Hepatocyte (in vitro differentiated cells): ENCODE data around the gene ARL14. TPM values are rescaled to one million over a fixed set of nuclear protein-coding genes. Genes with fewer than 3 reads are reported as not detected.

ENCODE experiments used
- DNase-seq: peaks from one replicate; pipeline ENCODE4 v3.0.0-alpha.2; 2016; ENCODE audit warnings: low spot score
- H2AFZ ChIP-seq: fragments of 200-600 bp; sonication (generic); 2 replicates; pipeline ENCODE4 v1.6.0; 2016; ENCODE audit warnings: antibody characterized with exemption, mild to moderate bottlenecking
- H3K27ac ChIP-seq: fragments of 200-600 bp; sonication (generic); 2 replicates; pipeline ENCODE4 v1.5.1; 2016; ENCODE audit warnings: mild to moderate bottlenecking
- H3K27me3 ChIP-seq: fragments of 200-600 bp; sonication (generic); 2 replicates; pipeline ENCODE4 v1.6.1; 2016
- H3K36me3 ChIP-seq: fragments of 200-600 bp; sonication (generic); replicated peaks from 2 replicates; pipeline ENCODE4 v1.5.1; 2016; ENCODE audit warnings: low read depth; ENCODE audit not compliant: insufficient read depth
- H3K4me1 ChIP-seq: fragments of 200-600 bp; sonication (generic); 2 replicates; pipeline ENCODE4 v1.5.1; 2016; ENCODE audit warnings: mild to moderate bottlenecking, moderate library complexity; ENCODE audit not compliant: insufficient read depth
- H3K4me2 ChIP-seq: fragments of 200-600 bp; sonication (generic); 2 replicates; pipeline ENCODE4 v1.6.0; 2016
- H3K4me3 ChIP-seq: fragments of 200-600 bp; sonication (generic); 2 replicates; pipeline ENCODE4 v1.5.1; 2016; ENCODE audit warnings: mild to moderate bottlenecking
- H3K79me2 ChIP-seq: fragments of 200-600 bp; sonication (generic); 2 replicates; pipeline ENCODE4 v1.6.0; 2017; ENCODE audit warnings: mild to moderate bottlenecking
- H3K9me2 ChIP-seq: fragments of 200-600 bp; sonication (generic); replicated peaks from 2 replicates; pipeline ENCODE4 v1.6.0; 2017; ENCODE audit warnings: mild to moderate bottlenecking; ENCODE audit not compliant: insufficient read depth
- H3K9me3 ChIP-seq: fragments of 200-600 bp; sonication (generic); 2 replicates; pipeline ENCODE4 v1.5.1; 2016; ENCODE audit warnings: low read depth, mild to moderate bottlenecking
- H4K20me1 ChIP-seq: fragments of 200-600 bp; sonication (generic); 2 replicates; pipeline ENCODE4 v1.6.0; 2016; ENCODE audit warnings: mild to moderate bottlenecking; ENCODE audit not compliant: insufficient read depth, poor library complexity, severe bottlenecking
- EZH2 ChIP-seq: fragments of 200-600 bp; sonication (generic); IDR thresholded peaks from 2 replicates; pipeline ENCODE4 v1.6.1; 2016; ENCODE audit warnings: antibody characterized with exemption, mild to moderate bottlenecking, borderline replicate concordance
- EZH2phosphoT487 ChIP-seq: fragments of 200-600 bp; sonication (generic); IDR thresholded peaks from one replicate; pipeline ENCODE4 v1.6.1; 2018; ENCODE audit warnings: antibody characterized with exemption, mild to moderate bottlenecking, low read depth, moderate library complexity; ENCODE audit not compliant: unreplicated experiment, severe bottlenecking
- WGBS: methylation state at CpG from one replicate; pipeline ENCODE4 v1.1.6; 2016; ENCODE audit warnings: low lambda C conversion rate; ENCODE audit errors: missing lambda C conversion rate; 5-methylcytosine and 5-hydroxymethylcytosine counted together
- polyA plus RNA-seq: library from polyadenylated mRNA; unstranded; fragments of >200 nt; fragmentation: Nextera tagmentation; extraction: Ambion mirVana; gene quantifications from 2 replicates; pipeline ENCODE4 v1.2.1, GENCODE V29; 2016
- total RNA-seq: library from RNA; depleted of rRNA; stranded (reverse); fragments of >200 nt; gene quantifications from 2 replicates; pipeline ENCODE4 v1.2.3, GENCODE V29; 2014
- TF ChIP-seq, protein P1 (sequence below): fragments of 200-600 bp; sonication (generic); IDR thresholded peaks from 2 replicates; pipeline ENCODE4 v1.5.1; 2016; ENCODE audit warnings: antibody characterized with exemption, mild to moderate bottlenecking; ENCODE audit not compliant: poor library complexity

Gene ARL14
- total and polyA plus RNA-seq, 2 experiments from 2014 or later: 9.2 to 13.2 TPM

DNA sequence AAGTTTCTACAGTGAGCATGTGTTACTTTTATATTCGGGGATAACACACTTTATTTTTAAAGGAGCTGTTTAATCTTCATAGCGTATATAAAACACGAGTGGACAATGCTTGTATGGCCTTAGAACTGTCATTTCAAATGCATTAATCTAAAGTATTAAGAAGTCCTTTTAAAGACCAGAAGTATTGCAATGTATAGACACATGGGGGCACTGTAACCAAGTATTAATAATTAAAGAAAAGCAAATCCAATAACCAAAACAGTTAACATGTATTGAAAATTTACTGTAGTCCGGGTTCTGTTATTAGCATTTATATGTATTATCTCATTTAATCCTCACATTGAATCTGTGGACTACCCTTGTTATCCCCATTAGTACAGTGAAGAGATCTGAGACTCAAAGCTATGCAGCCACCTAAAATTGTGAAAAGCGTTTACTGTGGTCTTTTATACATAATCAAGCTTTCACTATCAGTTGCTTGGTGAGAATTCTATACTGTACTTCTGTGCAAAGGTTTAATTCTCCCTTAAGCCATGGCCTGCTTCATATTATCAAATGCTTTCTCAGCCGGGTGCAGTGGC is 10.1 kb downstream of the ARL14 start:
- Histone ChIP-seq H3K27ac (no peak overlapping the region), H3K27me3 (no peaks in the 10 kb centered on the region), H3K9me3 (no peaks in the 10 kb centered on the region), H3K79me2 (no peaks in the 10 kb centered on the region), H3K4me2 (no peak overlapping the region), H3K4me1 (no peaks in the 10 kb centered on the region), H4K20me1 (no peaks in the 10 kb centered on the region), H3K36me3 (no peaks in the 10 kb centered on the region), H2AFZ (no peak overlapping the region), H3K9me2 (no peaks in the 10 kb centered on the region), H3K4me3 (no peak overlapping the region)
- 66% methylated on average over 6 of the region's 6 CpGs for WGBS
- DNase-seq: no peak
- TF ChIP-seq EZH2phosphoT487 (no peak), EZH2 (no peak)
- TF ChIP-seq, protein P1, sequence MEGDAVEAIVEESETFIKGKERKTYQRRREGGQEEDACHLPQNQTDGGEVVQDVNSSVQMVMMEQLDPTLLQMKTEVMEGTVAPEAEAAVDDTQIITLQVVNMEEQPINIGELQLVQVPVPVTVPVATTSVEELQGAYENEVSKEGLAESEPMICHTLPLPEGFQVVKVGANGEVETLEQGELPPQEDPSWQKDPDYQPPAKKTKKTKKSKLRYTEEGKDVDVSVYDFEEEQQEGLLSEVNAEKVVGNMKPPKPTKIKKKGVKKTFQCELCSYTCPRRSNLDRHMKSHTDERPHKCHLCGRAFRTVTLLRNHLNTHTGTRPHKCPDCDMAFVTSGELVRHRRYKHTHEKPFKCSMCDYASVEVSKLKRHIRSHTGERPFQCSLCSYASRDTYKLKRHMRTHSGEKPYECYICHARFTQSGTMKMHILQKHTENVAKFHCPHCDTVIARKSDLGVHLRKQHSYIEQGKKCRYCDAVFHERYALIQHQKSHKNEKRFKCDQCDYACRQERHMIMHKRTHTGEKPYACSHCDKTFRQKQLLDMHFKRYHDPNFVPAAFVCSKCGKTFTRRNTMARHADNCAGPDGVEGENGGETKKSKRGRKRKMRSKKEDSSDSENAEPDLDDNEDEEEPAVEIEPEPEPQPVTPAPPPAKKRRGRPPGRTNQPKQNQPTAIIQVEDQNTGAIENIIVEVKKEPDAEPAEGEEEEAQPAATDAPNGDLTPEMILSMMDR: peak; percentile 48

- H3K4me3 ChIP-seq: no peak overlapping the region
- TF ChIP-seq EZH2phosphoT487: no peak
- TF ChIP-seq, protein P1: no peak
- no peak for TF ChIP-seq EZH2
- no peaks in the 10 kb centered on the region for H3K9me3 ChIP-seq
- H2AFZ ChIP-seq: no peak overlapping the region
- 78% methylated on average over 1 of the region's 1 CpG for WGBS
- H3K27ac ChIP-seq: no peak overlapping the region
- H3K4me2 ChIP-seq: no peak overlapping the region
- H3K79me2 ChIP-seq: no peaks in the 10 kb centered on the region
- no peaks in the 10 kb centered on the region for H3K4me1 ChIP-seq
- no peaks in the 10 kb centered on the region for H4K20me1 ChIP-seq
- H3K9me2 ChIP-seq: no peaks in the 10 kb centered on the region
- H3K36me3 ChIP-seq: no peaks in the 10 kb centered on the region
- no peaks in the 10 kb centered on the region for H3K27me3 ChIP-seq
- no peak for DNase-seq
Measured at GRCh38 chr3:160691151-160691550, 14.2 kb downstream of the ARL14 start.

- no peak overlapping the region for H3K27ac ChIP-seq
- H3K9me2 ChIP-seq: no peaks in the 10 kb centered on the region
- H3K36me3 ChIP-seq: no peaks in the 10 kb centered on the region
- H3K27me3 ChIP-seq: no peaks in the 10 kb centered on the region
- no peak for TF ChIP-seq EZH2phosphoT487
- TF ChIP-seq, protein P1: no peak
- no peak for TF ChIP-seq EZH2
- H3K4me1 ChIP-seq: no peaks in the 10 kb centered on the region
- H3K9me3 ChIP-seq: no peaks in the 10 kb centered on the region
- H3K79me2 ChIP-seq: no peaks in the 10 kb centered on the region
- no peak overlapping the region for H3K4me2 ChIP-seq
- WGBS: 88% methylated on average over 4 of the region's 4 CpGs
- DNase-seq: no peak
- H2AFZ ChIP-seq: no peak overlapping the region
- no peaks in the 10 kb centered on the region for H4K20me1 ChIP-seq
- H3K4me3 ChIP-seq: no peak overlapping the region
Measured at GRCh38 chr3:160691962-160692361, 15.0 kb downstream of the ARL14 start.

DNA sequence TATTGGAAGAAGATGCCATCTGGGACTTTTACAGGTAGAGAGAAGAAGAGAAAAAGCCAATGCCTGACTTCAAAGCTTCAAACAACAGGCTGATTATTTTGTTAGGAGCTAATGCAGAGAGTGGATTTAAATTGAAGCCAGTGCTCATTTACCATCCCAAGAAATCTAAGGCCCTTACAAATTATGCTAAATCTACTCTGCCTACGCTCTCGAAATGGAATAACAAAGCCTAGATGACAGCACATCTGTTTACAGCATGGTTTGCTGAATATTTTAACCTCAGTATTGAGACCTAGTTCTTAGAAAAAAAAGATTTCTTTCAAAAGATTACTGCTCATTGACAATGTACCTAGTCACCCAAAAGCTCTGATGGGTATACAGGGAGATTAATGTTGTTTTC is 16.2 kb downstream of the ARL14 start:
- 61% methylated on average over 2 of the region's 2 CpGs for WGBS
- no peaks in the 10 kb centered on the region for H3K79me2 ChIP-seq

More for the DNA sequence above, 16.2 kb downstream of the ARL14 start:
- Histone ChIP-seq H4K20me1 (no peaks in the 10 kb centered on the region), H3K36me3 (no peaks in the 10 kb centered on the region), H3K4me3 (no peak overlapping the region), H3K9me3 (no peaks in the 10 kb centered on the region), H3K27me3 (no peaks in the 10 kb centered on the region), H3K4me2 (no peak overlapping the region), H3K27ac (no peak overlapping the region), H2AFZ (no peak overlapping the region), H3K9me2 (no peaks in the 10 kb centered on the region), H3K4me1 (peaks cover 7% of the 10 kb centered on the region)
- no peak for DNase-seq
- TF ChIP-seq, protein P1: no peak
- no peak for TF ChIP-seq EZH2
- no peak for TF ChIP-seq EZH2phosphoT487
